Activated CD4-positive, alpha-beta memory T cell treated with anti-CD3 and anti-CD28 coated beads for 36 hours (primary cell): ENCODE results near the gene KCNQ4. TPM values are rescaled to one million over a fixed set of nuclear protein-coding genes. Genes with fewer than 3 reads are reported as not detected.

Experiments used
- CTCF ChIA-PET: fragments of 350-600 bp; sonication (Branson Sonifier 250); formaldehyde crosslinking; loops from one replicate; lab custom pipeline; 2021; ENCODE audit warnings: antibody characterized with exemption, inconsistent platforms; lab: Charles Lee
- POLR2A ChIA-PET: fragments of 350-600 bp; sonication (Branson Sonifier 250); formaldehyde crosslinking; loops from one replicate; lab custom pipeline; 2021; ENCODE audit warnings: antibody characterized with exemption; lab: Charles Lee
- DNase-seq: peaks from one replicate; pipeline ENCODE4 v3.0.0-alpha.2; 2020
- H3K27ac Mint-ChIP-seq: one replicate; pipeline ENCODE4 v1.8.0; 2021; ENCODE audit warnings: mixed read lengths
- H3K27me3 Mint-ChIP-seq: one replicate; pipeline ENCODE4 v1.8.0; 2021; ENCODE audit warnings: mixed read lengths
- H3K36me3 Mint-ChIP-seq: one replicate; pipeline ENCODE4 v1.8.0; 2021; ENCODE audit warnings: mixed read lengths
- H3K4me1 Mint-ChIP-seq: one replicate; pipeline ENCODE4 v1.8.0; 2021; ENCODE audit warnings: low read depth, mixed read lengths
- H3K4me3 Mint-ChIP-seq: one replicate; pipeline ENCODE4 v1.8.0; 2021; ENCODE audit warnings: mild to moderate bottlenecking, mixed read lengths
- H3K9me3 Mint-ChIP-seq: one replicate; pipeline ENCODE4 v1.8.0; 2021; ENCODE audit warnings: mixed read lengths
- intact Hi-C: fragments of 100-400 bp; cut with micrococcal nuclease; formaldehyde crosslinking; loops from one replicate; pipeline ENCODE4 v1.15.1; 2023
- microRNA-seq: library from miRNA; unstranded; fragments of <30 nt; microRNA quantifications from one replicate; pipeline ENCODE4 v1.2.0, GENCODE V29; 2022; ENCODE audit warnings: borderline number of aligned reads, borderline microRNAs expressed, borderline replicate concordance
- total RNA-seq, 2 experiments: library from RNA; stranded (reverse); gene quantifications; one replicate each; pipeline ENCODE4 v1.2.3, GENCODE V29; 2021

KCNQ4 gene
- total RNA-seq, 2 experiments from 2014 or later, result 0.45 to 0.53 TPM

DNA sequence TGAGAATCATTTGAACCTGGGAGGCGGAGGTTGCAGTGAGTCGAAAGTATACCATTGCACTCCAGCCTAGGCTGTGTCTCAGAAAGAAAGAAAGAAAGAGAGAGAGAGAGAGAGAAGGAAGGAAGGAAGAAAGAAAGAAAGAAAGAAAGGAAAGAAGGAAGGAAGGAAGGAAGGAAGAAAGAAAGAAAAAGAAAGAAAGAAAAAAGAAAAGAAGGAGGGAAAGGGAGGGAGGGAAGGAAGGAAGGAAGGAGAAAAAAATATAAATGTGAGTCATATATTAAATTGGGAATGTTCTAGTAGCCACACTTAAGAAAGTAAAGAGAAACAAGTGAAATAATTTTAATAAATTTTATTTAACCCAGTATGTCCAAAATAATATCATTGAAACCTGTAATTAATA, 95.3 kb downstream of the KCNQ4 start:
- ChIA-PET POLR2A (no interaction called here), CTCF (interaction anchor here (4.0 kb wide), 1 partner anchor 74 kb away, joined by 28 read pairs; no protein-coding TSS in a partner anchor)
- H3K27ac Mint-ChIP-seq, result no peak overlapping the region
- H3K9me3 Mint-ChIP-seq, result peaks cover 14% of the 10 kb centered on the region
- H3K4me3 Mint-ChIP-seq, result no peak overlapping the region
- peaks cover 11% of the 10 kb centered on the region for H3K36me3 Mint-ChIP-seq
- intact Hi-C loops, result no loop called here
- peaks cover 8% of the 10 kb centered on the region for H3K27me3 Mint-ChIP-seq
- H3K4me1 Mint-ChIP-seq, result peaks cover 30% of the 10 kb centered on the region
- DNase-seq, result no peak

DNA sequence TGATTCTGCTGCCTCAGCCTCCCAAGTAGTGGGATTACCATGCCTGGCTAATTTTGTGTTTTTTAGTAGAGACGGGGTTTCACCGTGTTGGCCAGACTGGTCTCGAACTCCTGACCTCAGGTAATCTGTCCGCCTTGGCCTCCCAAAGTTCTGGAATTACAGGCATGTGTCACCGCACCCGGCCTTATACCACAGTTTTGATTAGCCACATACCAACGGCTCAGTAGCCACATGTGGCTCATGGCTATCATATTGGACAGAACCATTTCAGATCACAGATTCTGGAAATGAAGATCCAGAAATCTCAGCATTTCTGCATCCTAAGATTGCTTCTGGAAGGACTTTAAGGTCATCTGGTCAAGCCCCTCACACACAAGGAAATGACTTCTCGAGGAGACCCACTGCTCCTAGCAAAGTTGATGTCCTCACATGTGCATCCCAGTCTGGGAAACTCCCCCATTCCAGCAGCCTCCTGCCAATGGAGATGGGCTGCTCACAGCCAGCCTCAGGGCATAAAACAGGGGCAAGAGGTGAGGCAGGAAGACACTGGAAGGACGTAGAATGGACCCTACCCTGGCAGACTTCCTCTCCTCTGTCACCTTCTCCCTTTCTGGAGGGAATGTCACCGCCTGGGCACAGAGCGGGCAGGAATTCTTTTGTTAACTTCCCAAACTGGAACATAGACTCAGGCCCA, 96.0 kb downstream of the KCNQ4 start:
- no peak overlapping the region for H3K27ac Mint-ChIP-seq
- peaks cover 11% of the 10 kb centered on the region for H3K36me3 Mint-ChIP-seq
- no peak for DNase-seq
- POLR2A ChIA-PET, result no interaction called here
- H3K27me3 Mint-ChIP-seq, result peaks cover 12% of the 10 kb centered on the region
- peaks cover 31% of the 10 kb centered on the region for H3K4me1 Mint-ChIP-seq
- H3K9me3 Mint-ChIP-seq, result peaks cover 14% of the 10 kb centered on the region
- CTCF ChIA-PET, result no interaction called here
- intact Hi-C loops, result no loop called here
- H3K4me3 Mint-ChIP-seq, result no peak overlapping the region

DNA sequence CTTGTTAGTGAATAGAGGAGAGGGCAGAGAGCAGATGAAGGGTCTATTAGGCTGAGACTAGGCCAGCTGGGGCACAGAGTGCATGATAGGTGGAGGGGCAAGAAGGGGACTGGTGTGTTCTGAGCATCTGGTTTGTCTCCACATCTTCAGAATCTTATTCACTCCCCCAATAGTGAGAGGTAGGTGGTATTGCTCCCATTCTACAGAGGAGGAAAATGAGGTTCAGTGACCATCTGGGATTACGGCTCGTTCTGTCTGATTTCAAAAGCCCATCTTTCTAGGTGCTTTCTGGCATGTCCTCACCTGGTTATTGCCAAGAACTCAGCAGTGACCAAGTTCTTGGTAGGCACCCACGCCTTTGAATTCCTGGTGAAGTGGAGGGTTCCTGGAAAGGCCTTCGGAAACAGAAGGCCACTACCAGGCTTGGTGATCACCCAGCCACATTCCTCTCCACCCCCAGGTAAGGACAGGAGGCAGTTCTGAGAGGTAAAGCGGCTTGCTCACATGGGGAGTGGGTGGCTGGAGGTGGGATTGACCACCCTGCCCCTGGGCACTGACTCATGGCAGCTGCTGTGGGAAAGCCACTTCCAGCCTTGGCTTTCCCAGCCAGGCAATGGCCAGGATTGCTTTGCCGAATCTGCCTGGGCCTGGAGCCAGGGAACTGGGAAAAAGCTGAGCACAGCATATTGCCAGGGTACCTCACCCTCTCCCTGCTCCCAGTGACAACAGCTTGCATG, 97.4 kb downstream of the KCNQ4 start:
- POLR2A ChIA-PET, result no interaction called here
- Mint-ChIP-seq H3K27me3 (peaks cover 23% of the 10 kb centered on the region), H3K4me3 (no peak overlapping the region), H3K9me3 (peaks cover 10% of the 10 kb centered on the region), H3K4me1 (peaks cover 19% of the 10 kb centered on the region), H3K36me3 (peaks cover 8% of the 10 kb centered on the region), H3K27ac (no peak overlapping the region)
- no peak for DNase-seq
- CTCF ChIA-PET, result no interaction called here
- intact Hi-C loops, result no loop called here

DNA sequence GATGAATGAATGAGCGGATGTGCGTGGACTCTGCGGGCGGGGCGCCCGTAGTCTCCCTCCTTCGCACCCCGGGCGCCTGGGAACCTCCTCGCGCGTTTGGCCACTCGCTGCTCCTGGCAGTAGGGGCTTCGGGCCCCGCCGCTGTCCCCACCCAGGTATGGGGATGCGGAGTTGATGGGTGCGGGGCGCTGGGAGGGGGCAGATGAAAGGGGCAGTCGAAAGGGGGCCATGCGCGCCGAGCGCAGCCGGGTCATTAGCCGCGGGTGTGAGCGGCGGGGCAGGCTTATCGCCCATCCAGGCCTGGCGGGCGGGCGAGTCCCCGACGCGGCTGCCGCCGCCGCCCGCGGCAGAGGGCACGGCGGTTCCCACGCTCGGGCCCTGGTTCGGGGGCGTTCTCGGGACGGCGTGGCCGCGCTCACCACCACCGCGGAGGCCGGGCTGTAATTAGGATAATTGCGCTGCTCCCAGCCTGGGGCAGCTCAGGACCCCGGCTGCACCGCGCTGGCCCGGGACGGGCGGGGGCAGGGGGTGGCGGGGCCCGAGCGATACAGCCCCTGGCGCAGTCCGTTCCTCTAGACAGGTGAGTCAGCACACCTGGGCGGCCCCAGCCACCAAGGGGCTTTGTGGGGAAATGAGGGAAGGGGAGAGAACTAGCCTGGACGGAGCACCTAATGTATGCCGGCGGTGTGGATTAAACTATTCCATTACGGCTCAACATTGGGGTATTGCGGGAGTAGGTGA, 100.6 kb downstream of the KCNQ4 start:
- H3K9me3 Mint-ChIP-seq, result no peaks in the 10 kb centered on the region
- ChIA-PET POLR2A (no interaction called here), CTCF (no interaction called here)
- H3K4me1 Mint-ChIP-seq, result peaks cover 3% of the 10 kb centered on the region
- no peak for DNase-seq
- peaks cover 35% of the 10 kb centered on the region for H3K27me3 Mint-ChIP-seq
- H3K27ac Mint-ChIP-seq, result no peak overlapping the region
- H3K36me3 Mint-ChIP-seq, result peaks cover 2% of the 10 kb centered on the region
- intact Hi-C loops, result no loop called here
- H3K4me3 Mint-ChIP-seq, result no peak overlapping the region

DNA sequence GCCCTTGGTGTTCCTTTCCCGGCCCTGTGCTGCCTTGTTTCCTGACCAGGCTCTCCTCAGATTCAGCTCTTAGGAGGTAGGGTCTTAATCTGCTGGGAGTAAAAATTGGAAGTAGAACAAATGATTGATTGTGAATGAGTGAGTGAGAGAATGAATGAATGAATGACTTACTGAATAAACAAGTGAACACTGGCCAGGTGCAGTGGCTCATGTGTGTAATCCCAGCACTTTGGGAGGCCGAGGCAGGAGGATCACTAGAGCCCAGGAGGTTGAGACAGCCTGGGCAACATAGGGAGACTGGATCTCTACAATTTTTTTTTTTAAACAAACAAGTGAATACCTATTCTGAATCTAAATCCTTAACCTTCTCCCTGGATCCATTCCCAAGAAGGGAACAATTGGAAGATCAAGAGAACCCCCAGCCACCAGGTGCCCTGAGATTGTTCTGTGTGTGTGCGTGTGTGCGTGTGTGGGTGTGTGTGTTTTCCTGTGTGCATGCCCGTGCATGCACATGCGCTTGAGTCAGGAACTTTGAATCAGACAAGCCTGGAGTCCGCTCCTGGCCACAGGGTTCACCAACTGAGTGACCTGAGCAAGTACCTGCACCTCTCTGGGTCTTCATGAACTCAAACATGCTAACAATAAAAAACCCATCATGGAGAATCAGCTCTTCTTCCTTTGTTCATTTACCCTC, 102.9 kb downstream of the KCNQ4 start:
- no peak for DNase-seq
- Mint-ChIP-seq H3K9me3 (no peaks in the 10 kb centered on the region), H3K27ac (no peak overlapping the region), H3K4me1 (peaks cover 3% of the 10 kb centered on the region), H3K36me3 (peaks cover 2% of the 10 kb centered on the region), H3K4me3 (no peak overlapping the region), H3K27me3 (peaks cover 36% of the 10 kb centered on the region)
- ChIA-PET CTCF (interaction anchor here (1.7 kb wide), 1 partner anchor 66 kb away, joined by 7 read pairs; no protein-coding TSS in a partner anchor), POLR2A (no interaction called here)
- intact Hi-C loops, result no loop called here

DNA sequence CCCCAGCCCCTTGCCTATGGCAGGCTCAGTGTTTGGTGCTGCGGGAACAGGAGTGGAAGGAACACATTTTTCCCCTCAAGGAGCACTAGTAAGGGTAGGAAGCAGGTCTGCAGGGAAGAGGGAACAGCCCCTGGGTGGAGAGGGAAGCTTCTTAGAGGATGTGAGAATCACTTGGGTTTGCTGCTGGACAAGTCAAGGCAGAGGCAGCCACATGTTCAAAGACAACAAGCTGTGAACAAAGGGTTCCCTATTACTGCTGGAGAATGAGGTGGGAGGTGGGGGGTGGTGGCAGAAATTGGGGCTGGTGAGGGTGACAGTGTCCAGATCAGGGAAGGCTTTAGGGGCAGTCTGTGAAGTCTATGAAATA, 103.4 kb downstream of the KCNQ4 start:
- H3K9me3 Mint-ChIP-seq, result no peaks in the 10 kb centered on the region
- ChIA-PET POLR2A (no interaction called here), CTCF (interaction anchor here (1.7 kb wide), 1 partner anchor 65 kb away, joined by 7 read pairs; no protein-coding TSS in a partner anchor)
- H3K4me3 Mint-ChIP-seq, result no peak overlapping the region
- no peak for DNase-seq
- peaks cover 38% of the 10 kb centered on the region for H3K27me3 Mint-ChIP-seq
- H3K36me3 Mint-ChIP-seq, result peaks cover 2% of the 10 kb centered on the region
- peaks cover 3% of the 10 kb centered on the region for H3K4me1 Mint-ChIP-seq
- intact Hi-C loops, result no loop called here
- H3K27ac Mint-ChIP-seq, result no peak overlapping the region

DNA sequence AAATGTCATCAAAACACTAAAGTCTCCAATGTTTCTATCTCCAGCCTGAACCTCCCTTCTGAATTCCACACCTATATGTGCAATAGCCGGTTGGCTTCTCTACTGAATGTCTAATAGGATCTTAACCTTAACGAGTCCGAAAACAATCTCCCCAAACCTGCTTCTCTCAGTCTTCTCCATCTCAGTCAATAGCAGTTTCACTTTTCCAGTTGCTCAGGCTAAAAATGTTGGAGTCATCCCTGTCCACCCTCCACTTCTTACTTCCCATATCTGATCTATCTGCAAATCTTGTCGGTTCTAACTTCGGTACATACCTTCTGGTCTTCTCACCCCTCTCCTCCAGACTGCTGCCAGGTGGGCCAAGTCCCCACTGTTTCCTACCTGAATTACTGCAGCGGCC, 104.1 kb downstream of the KCNQ4 start:
- Mint-ChIP-seq H3K9me3 (no peaks in the 10 kb centered on the region), H3K4me1 (peaks cover 3% of the 10 kb centered on the region), H3K27me3 (peaks cover 36% of the 10 kb centered on the region), H3K36me3 (peaks cover 2% of the 10 kb centered on the region), H3K4me3 (no peak overlapping the region), H3K27ac (no peak overlapping the region)
- intact Hi-C loops, result no loop called here
- no peak for DNase-seq
- CTCF ChIA-PET, result interaction anchor here (1.7 kb wide), 1 partner anchor 65 kb away, joined by 7 read pairs; no protein-coding TSS in a partner anchor
- POLR2A ChIA-PET, result no interaction called here

Small RNA genes within 50 kb of the gene (microRNA-seq; reads per million reads assigned to microRNA genes)
- gene MIR30C1 (77.8 reads per million, percentile 62 among the genes with 10 or more reads in this experiment), gene MIR30E (8,780 reads per million, percentile 96 among the genes with 10 or more reads in this experiment)

Other genes with a start within 250 kb of the KCNQ4 start
- 1 to 10 TPM; 3.7 to 4.0 TPM for gene RIMS3, start 118.1 kb upstream of the KCNQ4 start, total RNA-seq
- 10 to 100 TPM; 52.6 to 61.7 TPM for gene NFYC, start 92.1 kb upstream of the KCNQ4 start, total RNA-seq
- 1 to 10 TPM; 1.9 to 2.1 TPM for gene CITED4, start 78.6 kb downstream of the KCNQ4 start, total RNA-seq
- gene CTPS1, start 195.9 kb downstream of the KCNQ4 start, total RNA-seq, result 10 to 100 TPM; 78.0 to 78.5 TPM
- gene SLFNL1, start 237.9 kb downstream of the KCNQ4 start, total RNA-seq, result under 1 TPM in 1 of 2 experiments, not detected in 1; 0.07 TPM